Measurements from ENCODE around the gene NECAB2. TPM values are rescaled to one million over a fixed set of nuclear protein-coding genes. Genes with fewer than 3 reads are reported as not detected.

The NECAB2 gene
- total and polyA plus RNA-seq, 2 of the 8 experiments (the other 6 are each of a cell fraction or from before 2014, with no cell fraction given) = 3.6 to 4.2 TPM

- DNase-seq (ENCODE audit: low read depth in 1 of 2, low spot score in 2 of 2) = no peak
- Histone ChIP-seq H3K9ac (replicated peaks in 1 of 4; ENCODE audit: extremely low read depth in 1 of 4, low read depth in 3 of 4, low read length in 3 of 4) (no peak overlapping the region), H3K4me3 (ENCODE audit: extremely low read depth in 1 of 4, insufficient read depth in 2 of 4, low read depth in 3 of 4, low read length in 4 of 4) (no peak overlapping the region), H4K91ac (replicated peaks; ENCODE audit: insufficient read length, low read length) (no peak overlapping the region), H3K4ac (replicated peaks; ENCODE audit: insufficient read length, low read depth, low read length) (no peak overlapping the region), H3K36me3 (ENCODE audit: control insufficient read depth in 2 of 4, insufficient read depth in 4 of 4, low read length in 3 of 4) (no peaks in the 10 kb centered on the region; a peak in 1 of 8 replicates), H3K18ac (ENCODE audit: extremely low read depth, low read length) (no peak overlapping the region), H3K56ac (replicated peaks; ENCODE audit: insufficient read length, low read depth, low read length) (no peak overlapping the region), H3K79me2 (ENCODE audit: control insufficient read depth in 1 of 2, insufficient read depth in 2 of 2, low read length in 2 of 2) (no peaks in the 10 kb centered on the region), H2AK5ac (ENCODE audit: low read depth, low read length) (no peak overlapping the region), H3K4me2 (ENCODE audit: insufficient read depth in 1 of 2, low read depth in 2 of 2, low read length in 2 of 2) (no peak overlapping the region), H3K9me3 (ENCODE audit: insufficient read depth in 2 of 2, low read depth in 1 of 2, low read length in 1 of 2) (no peaks in the 10 kb centered on the region), H3K27ac (ENCODE audit: low read depth, low read length) (no peak overlapping the region), H4K8ac (ENCODE audit: extremely low read depth, insufficient read depth, low read length) (no peak overlapping the region), H2AFZ (ENCODE audit: low read length) (no peak overlapping the region), H3K4me1 (replicated peaks in 1 of 4; ENCODE audit: control insufficient read depth in 3 of 4, insufficient read depth in 4 of 4, low read length in 3 of 4) (peaks cover 2 to 7% (median 4%) of the 10 kb centered on the region in 4 experiments; a peak in 4 of 7 replicates), H3K14ac (ENCODE audit: insufficient read length) (no peak overlapping the region), H2BK12ac (ENCODE audit: low read depth, low read length) (no peak overlapping the region), H3K23me2 (ENCODE audit: low read depth, low read length) (no peaks in the 10 kb centered on the region), H2BK15ac (ENCODE audit: low read length) (no peak overlapping the region), H2BK5ac (ENCODE audit: low read depth, low read length) (no peak overlapping the region), H3K27me3 (replicated peaks in 1 of 4; ENCODE audit: control insufficient read depth in 3 of 4, extremely low read depth in 1 of 4, insufficient read depth in 3 of 4, low read length in 3 of 4) (no peaks in the 10 kb centered on the region), H3K23ac (ENCODE audit: insufficient read length) (no peak overlapping the region), H4K5ac (ENCODE audit: insufficient read length, low read depth, low read length) (no peak overlapping the region), H3K79me1 (ENCODE audit: low read depth, low read length) (no peaks in the 10 kb centered on the region), H2BK120ac (replicated peaks; ENCODE audit: low read depth, low read length) (no peak overlapping the region), H2BK20ac (ENCODE audit: low read length) (no peak overlapping the region), H4K20me1 (replicated peaks in 1 of 2; ENCODE audit: control insufficient read depth in 1 of 2, insufficient read depth in 2 of 2, low read length in 2 of 2) (peaks cover 0 to 2% of the 10 kb centered on the region in 2 experiments)
- 90% methylated on average over 11 of the region's 11 CpGs; no CpG with 5 or more reads in 1 of the 2 experiments for WGBS, 2 experiments (ENCODE audit: extremely low coverage in 1 of 2, insufficient coverage in 1 of 2, insufficient read length in 1 of 2, insufficient replicate concordance in 2 of 2, low coverage in 1 of 2, low lambda C conversion rate in 2 of 2, missing lambda C conversion rate in 1 of 2)
- POLR2A ChIA-PET (ENCODE audit: partially characterized antibody) = no interaction called here
- FAIRE-seq = no peak
- no peak for TF ChIP-seq SIRT6 (IDR thresholded peaks at IDR 0.05; ENCODE audit: low read length)
- TF ChIP-seq CTBP2 (IDR thresholded peaks at IDR 0.05; ENCODE audit: borderline replicate concordance, insufficient read depth, insufficient read length, low read length) = no peak
- TF ChIP-seq RXRA (IDR thresholded peaks at IDR 0.05; ENCODE audit: insufficient read depth, low read depth, low read length) = no peak
- no peak for TF ChIP-seq BCL11A (IDR thresholded peaks at IDR 0.05; ENCODE audit: low read depth in 2 of 2, low read length in 2 of 2)
- TF ChIP-seq SP1 (IDR thresholded peaks at IDR 0.05; ENCODE audit: low read depth, low read length) = no peak
- TF ChIP-seq EGR1 (IDR thresholded peaks at IDR 0.05; ENCODE audit: borderline replicate concordance, low read depth, low read length) = no peak
- CTCF ChIA-PET (ENCODE audit: partially characterized antibody) = interaction anchor here (1.1 to 3.7 kb wide), 5 partner anchors 12 to 79 kb away, joined by 3 to 13 read pairs (median 11); no protein-coding TSS in a partner anchor
Measured at GRCh38 chr16:83990492-83990891, 22.4 kb downstream of the NECAB2 start.
